ENCODE measurements around the gene SSTR5.

DNA sequence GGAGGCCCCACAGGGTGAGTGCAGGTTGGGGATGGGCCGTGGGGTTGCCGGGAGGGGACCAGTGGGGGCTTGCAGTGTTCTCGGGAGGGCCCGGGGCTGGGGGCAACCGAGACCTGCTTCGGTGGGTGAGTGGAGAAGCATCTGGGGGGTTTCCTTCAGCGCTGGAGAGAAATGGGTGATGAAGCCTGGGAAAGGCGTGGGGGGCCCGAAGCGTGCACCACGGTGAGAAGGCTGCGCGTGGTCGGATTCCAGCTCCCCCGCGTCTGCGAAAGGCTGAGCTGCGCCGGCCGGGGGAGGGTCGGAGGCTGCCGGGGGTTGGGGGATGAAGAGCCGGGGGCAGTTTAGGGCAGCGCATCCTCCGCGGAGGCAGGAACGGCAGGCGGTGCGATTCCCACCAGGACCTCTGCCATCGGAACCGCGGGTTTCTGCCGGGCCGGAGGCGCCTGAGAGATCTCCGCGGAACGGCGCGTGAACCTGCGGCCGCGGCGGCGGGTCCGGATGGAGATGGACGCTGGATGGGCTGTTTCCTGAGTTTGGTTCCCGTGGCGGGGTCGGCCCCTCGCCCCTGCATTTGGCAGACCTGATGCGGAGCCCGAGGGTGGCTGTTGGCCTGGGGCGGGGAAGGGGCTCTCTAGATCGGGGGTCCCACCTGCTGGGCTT is 6.9 kb upstream of the SSTR5 start:
- TF ChIP-seq CTCF (IDR thresholded peaks at IDR 0.05; ENCODE audit: borderline replicate concordance, extremely low read depth, low read length, poor library complexity, severe bottlenecking) (no peak), EZH2 (IDR thresholded peaks at IDR 0.05; ENCODE audit: borderline replicate concordance, low read depth, low read length, severe bottlenecking) (no peak)

Measured in DND-41 (cell line).